MV-4-11 (cell line): Measurements from ENCODE around the gene NAA38.
"Not testable (repeated sequence)": the region's sequence is repeated elsewhere in the genome, so short reads cannot be mapped to it uniquely, and the experiment has no call there.

Experiments used
- DNase-seq: peaks from one replicate; lab custom pipeline; 2025; lab: John Stamatoyannopoulos, UW

NAA38 gene

DNA sequence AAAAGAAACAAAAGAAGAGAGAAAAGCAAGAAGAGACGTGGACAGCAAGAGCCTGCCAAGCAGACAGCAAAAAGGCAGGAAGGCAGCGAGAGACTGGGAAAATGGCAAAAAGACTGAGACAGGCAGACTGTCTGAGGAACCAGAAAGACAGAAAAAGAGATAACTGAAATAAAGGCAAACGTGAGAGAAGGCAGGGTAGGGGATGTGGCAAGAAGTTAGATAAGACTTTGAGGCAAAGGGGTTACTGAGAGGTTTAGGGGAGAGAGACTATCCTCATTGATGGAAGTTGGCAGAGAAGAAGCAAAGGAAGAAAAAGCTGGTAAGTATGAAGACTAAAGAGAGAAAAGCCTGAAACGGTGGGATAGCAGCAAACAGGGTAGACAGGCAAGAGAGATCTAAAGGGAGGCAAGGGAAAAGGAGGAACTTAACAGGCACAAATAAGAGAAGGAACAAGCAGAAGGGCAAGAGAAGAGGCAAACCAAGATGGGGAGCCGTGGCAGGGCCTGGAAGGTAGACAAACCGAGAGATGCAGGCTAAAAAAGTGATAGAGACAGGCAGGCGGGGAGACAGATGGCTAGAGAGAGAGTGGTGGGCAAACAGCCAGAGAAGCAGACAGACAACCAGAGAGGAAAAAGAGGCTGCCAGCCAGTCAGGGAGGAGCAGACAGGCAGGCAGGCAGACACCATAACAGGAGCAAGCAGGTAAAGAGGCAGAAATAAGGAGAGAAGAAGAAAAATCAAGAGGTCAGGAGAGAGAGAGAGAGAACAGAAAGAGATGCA lies 24.1 kb upstream of the NAA38 start:
- DNase-seq: peak; percentile 21

- peak; percentile 70 for DNase-seq
Measured at GRCh38 chr17:7880076-7880868, 22.9 kb upstream of the NAA38 start.

GRCh38 chr17:7878234-7878633 lies 20.9 kb upstream of the NAA38 start:
- DNase-seq: no peak

- DNase-seq: no peak
Measured at GRCh38 chr17:7875804-7876370, 18.5 kb upstream of the NAA38 start.

- peak; percentile 19 for DNase-seq
Measured at GRCh38 chr17:7873051-7873450, 15.7 kb upstream of the NAA38 start.

DNA sequence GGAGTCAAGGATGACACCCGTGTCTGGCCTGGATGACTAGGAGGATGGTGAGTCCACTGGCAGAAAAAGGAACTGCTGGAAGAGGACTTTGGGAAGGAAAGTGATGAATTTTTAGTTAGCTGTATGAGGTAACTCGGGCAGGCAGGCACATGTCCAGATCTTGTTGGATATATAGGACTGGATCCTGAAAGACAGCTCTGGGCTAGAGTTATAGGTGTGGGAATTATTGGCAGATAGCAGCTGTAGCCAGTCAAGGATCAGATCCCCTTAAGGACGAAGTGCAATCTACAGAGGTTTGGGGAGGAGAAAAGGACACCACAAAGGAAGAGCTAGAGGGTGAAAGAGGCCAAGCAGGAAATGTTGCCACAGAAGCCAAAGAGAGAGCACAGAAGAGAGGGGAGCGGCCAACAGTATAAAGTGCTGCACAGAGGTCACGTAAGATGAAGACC lies 10.5 kb upstream of the NAA38 start:
- DNase-seq: peak; percentile 40

GRCh38 chr17:7864995-7865650 lies 7.8 kb upstream of the NAA38 start:
- DNase-seq: no peak

GRCh38 chr17:7864384-7864783 lies 7.0 kb upstream of the NAA38 start:
- DNase-seq: not testable (repeated sequence)

GRCh38 chr17:7862692-7863437 lies 5.5 kb upstream of the NAA38 start:
- peak; percentile 5 for DNase-seq

- no peak for DNase-seq
Measured at GRCh38 chr17:7859028-7859427, 1.7 kb upstream of the NAA38 start.

DNA sequence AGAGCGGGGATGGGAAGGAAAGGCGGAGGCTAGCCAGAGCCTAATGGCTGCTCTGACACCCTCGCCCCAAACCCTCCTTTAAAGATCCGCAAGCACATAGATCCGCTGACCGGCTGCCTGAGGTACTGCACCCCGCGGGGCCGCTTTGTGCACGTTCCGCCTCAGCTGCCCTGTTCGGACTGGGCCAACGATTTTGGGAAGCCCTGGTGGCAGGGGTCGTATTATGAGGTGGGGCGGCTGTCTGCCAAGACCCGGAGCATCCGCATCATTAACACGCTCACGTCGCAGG lies 1.1 kb upstream of the NAA38 start:
- peak; percentile 42 for DNase-seq

DNA sequence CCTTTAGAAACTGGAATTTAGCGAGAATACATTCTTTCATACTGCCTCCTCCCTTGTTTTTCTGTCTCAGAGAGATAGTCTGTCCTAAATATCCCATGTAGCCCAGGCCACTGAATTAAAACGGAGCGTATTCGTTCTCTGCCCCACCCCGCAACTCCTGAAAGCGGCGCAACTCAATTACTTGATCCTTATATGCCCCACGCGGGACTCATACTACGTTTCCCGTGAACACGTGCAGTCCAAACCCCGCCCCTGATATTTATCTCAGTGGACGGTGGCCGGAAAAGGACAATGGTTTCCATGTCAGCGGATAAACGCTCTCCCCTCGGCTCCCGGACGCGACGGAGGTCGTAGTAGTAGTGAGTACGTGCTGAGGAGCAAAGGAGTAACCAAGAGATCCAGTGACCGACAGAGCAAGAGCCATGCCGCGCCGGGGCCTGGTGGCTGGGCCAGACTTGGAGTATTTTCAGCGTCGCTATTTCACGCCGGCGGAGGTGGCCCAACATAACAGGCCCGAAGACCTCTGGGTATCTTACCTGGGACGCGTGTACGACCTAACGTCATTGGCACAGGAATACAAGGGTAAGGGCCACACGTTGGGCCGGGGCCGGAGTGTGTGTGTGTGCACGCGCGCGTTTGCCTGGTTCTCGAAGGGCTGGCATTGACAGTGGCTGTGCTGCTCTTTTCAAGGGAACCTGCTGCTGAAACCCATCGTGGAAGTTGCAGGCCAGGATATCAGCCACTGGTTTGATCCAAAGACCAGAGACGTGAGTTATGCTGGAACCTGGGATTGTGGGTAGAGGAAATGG lies 558 bp upstream of the NAA38 start, which contains the start of gene CYB5D1:
TSS of gene CYB5D1 (plus strand) at position 291 of the 809 bp plus-strand sequence. CDS start at position 423, 132 bp downstream.
- peak; percentile 96 for DNase-seq

GRCh38 chr17:7856011-7856810 lies 1.1 kb downstream of the NAA38 start:
- DNase-seq: peak; percentile 64

GRCh38 chr17:7855660-7856010 lies 1.7 kb downstream of the NAA38 start:
- no peak for DNase-seq

- no peak for DNase-seq
Measured at GRCh38 chr17:7854851-7855659, 2.3 kb downstream of the NAA38 start, which contains the start of gene TMEM88. TSS of gene TMEM88 (plus strand) at chr17:7855066. CDS start at chr17:7855075, 9 bp downstream.

- DNase-seq: no peak
Measured at GRCh38 chr17:7854078-7854777, 3.1 kb downstream of the NAA38 start.

GRCh38 chr17:7853691-7854038 lies 3.7 kb downstream of the NAA38 start:
- no peak for DNase-seq

DNA sequence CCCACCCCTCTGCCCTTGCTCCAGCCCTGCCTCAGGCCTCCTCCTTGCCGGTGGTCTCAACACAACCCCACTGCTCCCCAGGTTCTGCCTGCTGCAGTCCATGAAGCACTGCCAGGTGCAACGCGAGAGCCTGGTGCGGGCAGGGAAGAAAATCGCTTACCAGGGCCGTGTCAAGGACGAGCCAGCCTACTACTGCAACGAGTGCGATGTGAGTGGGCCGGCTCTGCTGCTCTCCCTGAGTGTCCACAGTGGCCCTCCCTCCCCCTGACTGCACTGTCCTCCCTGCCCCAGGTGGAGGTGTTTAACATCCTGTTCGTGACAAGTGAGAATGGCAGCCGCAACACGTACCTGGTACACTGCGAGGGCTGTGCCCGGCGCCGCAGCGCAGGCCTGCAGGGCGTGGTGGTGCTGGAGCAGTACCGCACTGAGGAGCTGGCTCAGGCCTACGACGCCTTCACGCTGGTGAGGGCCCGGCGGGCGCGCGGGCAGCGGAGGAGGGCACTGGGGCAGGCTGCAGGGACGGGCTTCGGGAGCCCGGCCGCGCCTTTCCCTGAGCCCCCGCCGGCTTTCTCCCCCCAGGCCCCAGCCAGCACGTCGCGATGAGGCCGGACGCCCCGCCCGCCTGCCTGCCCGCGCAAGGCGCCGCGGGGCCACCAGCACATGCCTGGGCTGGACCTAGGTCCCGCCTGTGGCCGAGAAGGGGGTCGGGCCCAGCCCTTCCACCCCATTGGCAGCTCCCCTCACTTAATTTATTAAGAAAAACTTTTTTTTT lies 4.3 kb downstream of the NAA38 start:
- no peak for DNase-seq
